WTC11 (cell line): Measurements from ENCODE around the gene USP43. TPM values are rescaled to one million over a fixed set of nuclear protein-coding genes. Genes with fewer than 3 reads are reported as not detected.

ENCODE experiments used
- ATAC-seq: fragments of 200-7000 bp; cut with Tn5 transposase; 2 replicates; pipeline ENCODE4 v1.10.0; 2021; ENCODE audit warnings: mild to moderate bottlenecking, moderate library complexity
- CTCF ChIA-PET: fragments of 300-600 bp; sonication (Branson Sonifier 250); formaldehyde crosslinking; loops from one replicate; lab custom pipeline; 2021; ENCODE audit warnings: antibody characterized with exemption; lab: Charles Lee
- POLR2A ChIA-PET: fragments of 350-600 bp; sonication (Branson Sonifier 250); formaldehyde crosslinking; loops from one replicate; lab custom pipeline; 2021; ENCODE audit warnings: antibody characterized with exemption; lab: Charles Lee
- DNase-seq: peaks from one replicate; pipeline ENCODE4 v3.0.0; 2021; ENCODE audit warnings: low spot score
- H3K27ac Mint-ChIP-seq: 2 replicates; pipeline ENCODE4 v1.8.0; 2021; ENCODE audit warnings: mixed read lengths
- H3K27me3 Mint-ChIP-seq: 2 replicates; pipeline ENCODE4 v1.8.0; 2021; ENCODE audit warnings: low read depth, mild to moderate bottlenecking, moderate library complexity, mixed read lengths
- H3K36me3 Mint-ChIP-seq: 2 replicates; pipeline ENCODE4 v1.8.0; 2021; ENCODE audit warnings: mixed read lengths
- H3K4me1 Mint-ChIP-seq: 2 replicates; pipeline ENCODE4 v1.8.0; 2022; ENCODE audit warnings: mixed read lengths
- H3K4me3 Mint-ChIP-seq: 2 replicates; pipeline ENCODE4 v1.8.0; 2021; ENCODE audit warnings: mild to moderate bottlenecking, moderate library complexity, mixed read lengths
- H3K9me3 Mint-ChIP-seq: 2 replicates; pipeline ENCODE4 v1.8.0; 2021; ENCODE audit warnings: mixed read lengths
- CBFB ChIP-seq: sonication (generic); formaldehyde crosslinking; IDR thresholded peaks from 2 replicates; pipeline ENCODE4 v1.8.1; 2022; ENCODE audit warnings: mild to moderate bottlenecking, low read depth, missing genetic modification reagents
- CREM ChIP-seq: sonication (generic); formaldehyde crosslinking; IDR thresholded peaks from 2 replicates; pipeline ENCODE4 v1.8.1; 2022; ENCODE audit warnings: mild to moderate bottlenecking, missing genetic modification reagents, moderate library complexity
- EMX1 ChIP-seq: fragments of 250-450 bp; sonication (Bioruptor Pico); IDR thresholded peaks from 2 replicates; pipeline ENCODE4 v1.8.0; 2021; ENCODE audit warnings: mild to moderate bottlenecking
- ESRRA ChIP-seq: sonication (generic); formaldehyde crosslinking; IDR thresholded peaks from 2 replicates; pipeline ENCODE4 v1.8.1; 2022; ENCODE audit warnings: mild to moderate bottlenecking, missing genetic modification reagents, borderline replicate concordance
- FOXP1 ChIP-seq: sonication (generic); formaldehyde crosslinking; IDR thresholded peaks from 2 replicates; pipeline ENCODE4 v1.8.0; 2022; ENCODE audit warnings: missing genetic modification reagents, mild to moderate bottlenecking, moderate library complexity, borderline replicate concordance
- MAX ChIP-seq: sonication (generic); formaldehyde crosslinking; IDR thresholded peaks from 2 replicates; pipeline ENCODE4 v1.8.0; 2022; ENCODE audit warnings: mild to moderate bottlenecking, missing genetic modification reagents
- MLX ChIP-seq: sonication (generic); formaldehyde crosslinking; IDR thresholded peaks from 2 replicates; pipeline ENCODE4 v1.8.1; 2023; ENCODE audit warnings: mild to moderate bottlenecking, missing genetic modification reagents, moderate library complexity
- NR2C2 ChIP-seq: sonication (generic); formaldehyde crosslinking; IDR thresholded peaks from 2 replicates; pipeline ENCODE4 v1.8.0; 2022; ENCODE audit warnings: mild to moderate bottlenecking, missing genetic modification reagents
- SMAD4 ChIP-seq: sonication (generic); formaldehyde crosslinking; IDR thresholded peaks from 2 replicates; pipeline ENCODE4 v1.8.0; 2022; ENCODE audit warnings: mild to moderate bottlenecking, missing genetic modification reagents
- TEAD4 ChIP-seq: sonication (generic); formaldehyde crosslinking; IDR thresholded peaks from 2 replicates; pipeline ENCODE4 v1.8.0; 2022; ENCODE audit warnings: mild to moderate bottlenecking, missing genetic modification reagents
- TP53 ChIP-seq: sonication (generic); formaldehyde crosslinking; IDR thresholded peaks from 2 replicates; pipeline ENCODE4 v1.8.1; 2023; ENCODE audit warnings: mild to moderate bottlenecking, missing genetic modification reagents
- ZBTB21 ChIP-seq: sonication (generic); formaldehyde crosslinking; IDR thresholded peaks from 2 replicates; pipeline ENCODE4 v1.8.1; 2023; ENCODE audit warnings: mild to moderate bottlenecking, missing genetic modification reagents, borderline replicate concordance
- ZNF121 ChIP-seq: sonication (generic); formaldehyde crosslinking; IDR thresholded peaks from 2 replicates; pipeline ENCODE4 v1.8.0; 2023; ENCODE audit warnings: missing genetic modification reagents
- ZNF317 ChIP-seq: sonication (generic); formaldehyde crosslinking; IDR thresholded peaks from 2 replicates; pipeline ENCODE4 v1.8.1; 2023; ENCODE audit warnings: low read depth, mild to moderate bottlenecking, moderate library complexity, missing genetic modification reagents, borderline replicate concordance
- ZNF423 ChIP-seq: fragments of 250-450 bp; sonication (Bioruptor Pico); IDR thresholded peaks from 2 replicates; pipeline ENCODE4 v2.1.2; 2022; ENCODE audit warnings: mild to moderate bottlenecking, moderate library complexity
- ZSCAN18 ChIP-seq: fragments of 250-450 bp; sonication (Bioruptor Pico); IDR thresholded peaks from 2 replicates; pipeline ENCODE4 v2.1.2; 2022; ENCODE audit warnings: mild to moderate bottlenecking, moderate library complexity
- total RNA-seq: library from RNA; stranded (reverse); gene quantifications from 3 replicates; pipeline ENCODE4 v1.2.3, GENCODE V29; 2021
- TF ChIP-seq, protein P1 (sequence below): sonication (generic); formaldehyde crosslinking; IDR thresholded peaks from 2 replicates; pipeline ENCODE4 v1.8.1; 2023; ENCODE audit warnings: mild to moderate bottlenecking, missing genetic modification reagents
- TF ChIP-seq, protein P2 (sequence below): fragments of 250-450 bp; sonication (Bioruptor Pico); IDR thresholded peaks from 2 replicates; pipeline ENCODE4 v1.8.0; 2021; ENCODE audit warnings: mild to moderate bottlenecking
- TF ChIP-seq, protein P3 (sequence below): sonication (generic); formaldehyde crosslinking; IDR thresholded peaks from 2 replicates; pipeline ENCODE4 v1.8.1; 2022; ENCODE audit warnings: low read depth, missing genetic modification reagents, borderline replicate concordance
- TF ChIP-seq, protein P4 (sequence below): sonication (generic); formaldehyde crosslinking; IDR thresholded peaks from 2 replicates; pipeline ENCODE4 v1.8.1; 2023; ENCODE audit warnings: mild to moderate bottlenecking, missing genetic modification reagents, borderline replicate concordance

The USP43 gene
- total RNA-seq, 1 experiment from 2014 or later, result 8.6 TPM

- TF ChIP-seq ZNF423 (no peak), TP53 (CRISPR knock-in tag) (no peak), EMX1 (CRISPR knock-in tag) (no peak), FOXP1 (CRISPR knock-in tag) (no peak), CREM (no peak), ZNF317 (CRISPR knock-in tag) (no peak)
- TF ChIP-seq, protein P1, sequence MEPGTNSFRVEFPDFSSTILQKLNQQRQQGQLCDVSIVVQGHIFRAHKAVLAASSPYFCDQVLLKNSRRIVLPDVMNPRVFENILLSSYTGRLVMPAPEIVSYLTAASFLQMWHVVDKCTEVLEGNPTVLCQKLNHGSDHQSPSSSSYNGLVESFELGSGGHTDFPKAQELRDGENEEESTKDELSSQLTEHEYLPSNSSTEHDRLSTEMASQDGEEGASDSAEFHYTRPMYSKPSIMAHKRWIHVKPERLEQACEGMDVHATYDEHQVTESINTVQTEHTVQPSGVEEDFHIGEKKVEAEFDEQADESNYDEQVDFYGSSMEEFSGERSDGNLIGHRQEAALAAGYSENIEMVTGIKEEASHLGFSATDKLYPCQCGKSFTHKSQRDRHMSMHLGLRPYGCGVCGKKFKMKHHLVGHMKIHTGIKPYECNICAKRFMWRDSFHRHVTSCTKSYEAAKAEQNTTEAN (CRISPR knock-in tag), result no peak
- TF ChIP-seq, protein P2, sequence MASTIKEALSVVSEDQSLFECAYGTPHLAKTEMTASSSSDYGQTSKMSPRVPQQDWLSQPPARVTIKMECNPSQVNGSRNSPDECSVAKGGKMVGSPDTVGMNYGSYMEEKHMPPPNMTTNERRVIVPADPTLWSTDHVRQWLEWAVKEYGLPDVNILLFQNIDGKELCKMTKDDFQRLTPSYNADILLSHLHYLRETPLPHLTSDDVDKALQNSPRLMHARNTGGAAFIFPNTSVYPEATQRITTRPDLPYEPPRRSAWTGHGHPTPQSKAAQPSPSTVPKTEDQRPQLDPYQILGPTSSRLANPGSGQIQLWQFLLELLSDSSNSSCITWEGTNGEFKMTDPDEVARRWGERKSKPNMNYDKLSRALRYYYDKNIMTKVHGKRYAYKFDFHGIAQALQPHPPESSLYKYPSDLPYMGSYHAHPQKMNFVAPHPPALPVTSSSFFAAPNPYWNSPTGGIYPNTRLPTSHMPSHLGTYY (CRISPR knock-in tag), result no peak
Measured at GRCh38 chr17:9750524-9750923, 105.2 kb downstream of the USP43 start (continued).

- H3K4me3 Mint-ChIP-seq, result no peak overlapping the region
Measured at GRCh38 chr17:9755083-9755482, 109.8 kb downstream of the USP43 start.

More at GRCh38 chr17:9755083-9755482, 109.8 kb downstream of the USP43 start:
- POLR2A ChIA-PET, result no interaction called here
- no peaks in the 10 kb centered on the region for H3K4me1 Mint-ChIP-seq
- H3K9me3 Mint-ChIP-seq, result no peaks in the 10 kb centered on the region
- no peak overlapping the region for H3K27ac Mint-ChIP-seq
- DNase-seq (no peak), ATAC-seq (no peak)
- TF ChIP-seq, protein P3, sequence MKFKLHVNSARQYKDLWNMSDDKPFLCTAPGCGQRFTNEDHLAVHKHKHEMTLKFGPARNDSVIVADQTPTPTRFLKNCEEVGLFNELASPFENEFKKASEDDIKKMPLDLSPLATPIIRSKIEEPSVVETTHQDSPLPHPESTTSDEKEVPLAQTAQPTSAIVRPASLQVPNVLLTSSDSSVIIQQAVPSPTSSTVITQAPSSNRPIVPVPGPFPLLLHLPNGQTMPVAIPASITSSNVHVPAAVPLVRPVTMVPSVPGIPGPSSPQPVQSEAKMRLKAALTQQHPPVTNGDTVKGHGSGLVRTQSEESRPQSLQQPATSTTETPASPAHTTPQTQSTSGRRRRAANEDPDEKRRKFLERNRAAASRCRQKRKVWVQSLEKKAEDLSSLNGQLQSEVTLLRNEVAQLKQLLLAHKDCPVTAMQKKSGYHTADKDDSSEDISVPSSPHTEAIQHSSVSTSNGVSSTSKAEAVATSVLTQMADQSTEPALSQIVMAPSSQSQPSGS (CRISPR knock-in tag), result no peak
- TF ChIP-seq ESRRA (CRISPR knock-in tag), result no peak
- TF ChIP-seq, protein P2 (CRISPR knock-in tag), result no peak
- TF ChIP-seq MLX (CRISPR knock-in tag), result no peak
- no peak for TF ChIP-seq SMAD4 (CRISPR knock-in tag)
- TF ChIP-seq, protein P4, sequence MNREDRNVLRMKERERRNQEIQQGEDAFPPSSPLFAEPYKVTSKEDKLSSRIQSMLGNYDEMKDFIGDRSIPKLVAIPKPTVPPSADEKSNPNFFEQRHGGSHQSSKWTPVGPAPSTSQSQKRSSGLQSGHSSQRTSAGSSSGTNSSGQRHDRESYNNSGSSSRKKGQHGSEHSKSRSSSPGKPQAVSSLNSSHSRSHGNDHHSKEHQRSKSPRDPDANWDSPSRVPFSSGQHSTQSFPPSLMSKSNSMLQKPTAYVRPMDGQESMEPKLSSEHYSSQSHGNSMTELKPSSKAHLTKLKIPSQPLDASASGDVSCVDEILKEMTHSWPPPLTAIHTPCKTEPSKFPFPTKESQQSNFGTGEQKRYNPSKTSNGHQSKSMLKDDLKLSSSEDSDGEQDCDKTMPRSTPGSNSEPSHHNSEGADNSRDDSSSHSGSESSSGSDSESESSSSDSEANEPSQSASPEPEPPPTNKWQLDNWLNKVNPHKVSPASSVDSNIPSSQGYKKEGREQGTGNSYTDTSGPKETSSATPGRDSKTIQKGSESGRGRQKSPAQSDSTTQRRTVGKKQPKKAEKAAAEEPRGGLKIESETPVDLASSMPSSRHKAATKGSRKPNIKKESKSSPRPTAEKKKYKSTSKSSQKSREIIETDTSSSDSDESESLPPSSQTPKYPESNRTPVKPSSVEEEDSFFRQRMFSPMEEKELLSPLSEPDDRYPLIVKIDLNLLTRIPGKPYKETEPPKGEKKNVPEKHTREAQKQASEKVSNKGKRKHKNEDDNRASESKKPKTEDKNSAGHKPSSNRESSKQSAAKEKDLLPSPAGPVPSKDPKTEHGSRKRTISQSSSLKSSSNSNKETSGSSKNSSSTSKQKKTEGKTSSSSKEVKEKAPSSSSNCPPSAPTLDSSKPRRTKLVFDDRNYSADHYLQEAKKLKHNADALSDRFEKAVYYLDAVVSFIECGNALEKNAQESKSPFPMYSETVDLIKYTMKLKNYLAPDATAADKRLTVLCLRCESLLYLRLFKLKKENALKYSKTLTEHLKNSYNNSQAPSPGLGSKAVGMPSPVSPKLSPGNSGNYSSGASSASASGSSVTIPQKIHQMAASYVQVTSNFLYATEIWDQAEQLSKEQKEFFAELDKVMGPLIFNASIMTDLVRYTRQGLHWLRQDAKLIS (CRISPR knock-in tag), result no peak
- TF ChIP-seq ZBTB21 (CRISPR knock-in tag), result no peak
- no peak for TF ChIP-seq TEAD4 (CRISPR knock-in tag)
- TF ChIP-seq CBFB (CRISPR knock-in tag), result no peak
- no peak for TF ChIP-seq ZSCAN18 (CRISPR knock-in tag)
- no peak for TF ChIP-seq MAX (CRISPR knock-in tag)
- no peak for TF ChIP-seq NR2C2 (CRISPR knock-in tag)
- TF ChIP-seq ZNF121 (CRISPR knock-in tag), result no peak
- no peaks in the 10 kb centered on the region for H3K27me3 Mint-ChIP-seq
- no peaks in the 10 kb centered on the region for H3K36me3 Mint-ChIP-seq
- CTCF ChIA-PET, result interaction anchor here (1.1 to 4.4 kb wide), 3 partner anchors 11 to 170 kb away, joined by 3 to 17 read pairs (median 5); no protein-coding TSS in a partner anchor
